ENCODE results near the gene HIF1A.
"Not testable (repeated sequence)": the region's sequence is repeated elsewhere in the genome, so short reads cannot be mapped to it uniquely, and the experiment has no call there.

The HIF1A gene

DNA sequence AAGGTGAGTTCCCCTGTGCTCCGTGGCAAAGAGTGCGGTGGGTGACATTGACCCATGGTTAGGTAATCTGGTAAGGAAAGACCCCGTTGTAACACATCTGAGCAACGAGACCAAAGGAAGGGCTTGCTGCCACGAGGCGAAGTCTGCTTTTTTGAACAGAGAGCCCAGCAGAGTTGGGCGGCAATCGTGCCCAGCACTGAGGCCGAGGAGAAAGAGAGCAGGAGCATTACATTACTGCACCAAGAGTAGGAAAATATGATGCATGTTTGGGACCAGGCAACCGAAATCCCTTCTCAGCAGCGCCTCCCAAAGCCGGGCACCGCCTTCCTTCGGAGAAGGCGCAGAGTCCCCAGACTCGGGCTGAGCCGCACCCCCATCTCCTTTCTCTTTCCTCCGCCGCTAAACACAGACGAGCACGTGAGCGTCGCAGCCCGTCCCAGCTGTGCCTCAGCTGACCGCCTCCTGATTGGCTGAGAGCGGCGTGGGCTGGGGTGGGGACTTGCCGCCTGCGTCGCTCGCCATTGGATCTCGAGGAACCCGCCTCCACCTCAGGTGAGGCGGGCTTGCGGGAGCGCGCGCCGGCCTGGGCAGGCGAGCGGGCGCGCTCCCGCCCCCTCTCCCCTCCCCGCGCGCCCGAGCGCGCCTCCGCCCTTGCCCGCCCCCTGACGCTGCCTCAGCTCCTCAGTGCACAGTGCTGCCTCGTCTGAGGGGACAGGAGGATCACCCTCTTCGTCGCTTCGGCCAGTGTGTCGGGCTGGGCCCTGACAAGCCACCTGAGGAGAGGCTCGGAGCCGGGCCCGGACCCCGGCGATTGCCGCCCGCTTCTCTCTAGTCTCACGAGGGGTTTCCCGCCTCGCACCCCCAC lies at the start of gene HIF1A:
Gene HIF1A (plus strand): TSS at position 684 of the 865 bp plus-strand sequence. CDS start 292 bp downstream, outside the sequence.
- peak; percentile 100 for DNase-seq

DNA sequence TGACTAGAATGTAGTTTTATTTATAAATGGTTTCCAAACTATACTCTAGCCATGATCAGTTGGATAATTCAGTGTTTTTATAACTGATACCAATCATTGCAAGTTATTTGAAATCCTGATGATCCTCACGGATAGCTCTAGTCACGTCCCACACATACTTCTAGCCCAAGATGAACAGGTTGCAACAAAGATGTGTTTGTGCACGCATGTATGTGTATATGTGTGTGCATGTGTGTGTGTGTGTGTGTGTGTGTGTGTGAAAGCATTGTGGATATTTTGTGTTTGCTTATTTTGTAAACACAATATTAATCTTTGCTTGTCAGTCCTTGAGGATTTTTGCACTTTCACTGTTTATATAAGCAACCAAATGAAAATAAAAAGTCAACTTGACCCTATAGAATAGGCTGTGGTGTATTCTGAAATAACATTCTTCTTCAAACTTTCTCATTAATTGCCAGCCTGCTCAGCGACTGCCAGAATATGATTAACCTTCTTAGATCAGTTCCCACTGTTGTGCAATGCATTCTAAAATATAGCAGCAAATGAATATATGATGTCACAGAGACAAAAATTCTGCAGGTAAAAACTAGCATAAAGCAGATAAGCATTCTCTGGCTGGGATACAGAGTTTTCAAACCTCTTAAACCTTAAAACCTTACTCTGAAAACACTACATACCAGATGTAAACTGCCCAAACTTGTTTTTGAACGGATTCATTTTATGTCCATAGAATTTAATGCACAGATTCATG lies 48.8 kb upstream of the HIF1A start:
- peak; percentile 23 for DNase-seq

DNA sequence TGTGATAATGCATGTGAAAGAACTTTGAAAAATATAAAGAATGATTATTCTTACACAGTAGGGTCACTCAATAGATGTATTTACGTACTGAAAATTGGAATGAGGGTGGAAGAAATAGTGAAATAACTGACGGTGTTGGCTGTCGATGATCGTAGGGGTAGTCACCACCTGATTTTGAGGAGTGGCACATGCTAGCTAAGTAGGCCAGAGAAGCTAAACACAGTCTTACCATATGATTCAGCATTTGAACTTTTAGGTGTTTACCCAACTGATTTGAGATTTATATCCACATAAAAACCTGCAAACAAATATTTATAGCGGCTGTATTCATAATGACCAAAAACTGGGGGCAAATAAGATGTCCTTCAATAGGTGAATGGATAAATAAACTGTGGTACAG lies 47.6 kb upstream of the HIF1A start:
- DNase-seq: no peak

DNA sequence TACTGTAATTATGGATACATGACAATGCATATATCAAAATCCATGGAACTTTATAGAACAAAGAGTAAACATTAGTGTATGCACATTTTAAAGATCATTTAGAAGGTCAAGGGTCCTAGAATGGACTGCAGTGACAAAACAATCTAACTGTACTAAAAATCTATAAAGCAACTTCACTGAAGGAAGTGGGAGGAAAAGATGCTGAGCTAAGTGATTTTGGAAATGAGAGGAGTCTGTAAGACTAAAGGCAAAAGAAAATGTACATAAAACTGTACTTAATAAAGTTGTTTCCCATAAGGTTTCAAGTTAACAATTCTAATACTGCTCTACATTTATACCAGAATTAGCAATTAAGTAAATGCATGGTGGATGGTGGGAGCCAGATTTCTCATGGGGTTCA lies 46.9 kb upstream of the HIF1A start:
- no peak for DNase-seq

DNA sequence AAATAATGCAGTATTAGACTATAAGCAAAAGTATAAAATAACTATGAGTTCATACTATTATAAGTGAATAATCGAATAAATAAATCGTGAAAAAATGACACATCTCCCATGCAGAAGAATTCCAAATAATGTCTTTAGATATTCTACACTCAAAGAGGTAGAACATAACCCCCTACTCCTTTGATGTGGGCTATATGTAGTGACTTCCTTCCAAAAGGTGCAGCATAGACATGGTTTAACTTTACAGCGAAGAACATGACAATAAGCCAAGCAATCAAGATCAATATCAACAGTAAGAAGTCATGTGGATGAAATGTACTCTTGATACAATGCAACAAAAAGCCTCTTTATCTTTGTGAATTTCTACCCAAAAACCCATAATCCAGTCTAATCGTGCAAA lies 46.0 kb upstream of the HIF1A start:
- no peak for DNase-seq

DNA sequence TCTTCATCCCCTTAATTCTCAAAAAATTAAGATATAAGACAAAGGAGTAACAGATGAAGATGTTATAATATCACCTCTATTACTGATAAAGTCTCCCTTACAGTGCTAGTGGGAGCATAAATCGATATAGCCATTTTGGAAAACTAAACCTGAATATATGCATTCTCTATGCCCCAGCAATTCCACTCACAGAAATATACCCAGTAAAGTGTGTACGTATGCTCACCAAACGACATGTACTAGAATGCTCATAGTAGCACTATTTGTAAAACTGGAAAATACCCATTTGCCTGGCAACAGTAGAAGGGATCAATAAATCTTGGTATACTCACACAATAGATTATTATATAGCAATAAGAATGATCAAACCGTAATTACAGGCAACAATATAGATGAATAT lies 44.0 kb upstream of the HIF1A start:
- no peak for DNase-seq

- DNase-seq: no peak
Measured at GRCh38 chr14:61652526-61653262, 42.6 kb upstream of the HIF1A start.

- peak; percentile 87 for DNase-seq
Measured at GRCh38 chr14:61653507-61653906, 41.8 kb upstream of the HIF1A start.

DNA sequence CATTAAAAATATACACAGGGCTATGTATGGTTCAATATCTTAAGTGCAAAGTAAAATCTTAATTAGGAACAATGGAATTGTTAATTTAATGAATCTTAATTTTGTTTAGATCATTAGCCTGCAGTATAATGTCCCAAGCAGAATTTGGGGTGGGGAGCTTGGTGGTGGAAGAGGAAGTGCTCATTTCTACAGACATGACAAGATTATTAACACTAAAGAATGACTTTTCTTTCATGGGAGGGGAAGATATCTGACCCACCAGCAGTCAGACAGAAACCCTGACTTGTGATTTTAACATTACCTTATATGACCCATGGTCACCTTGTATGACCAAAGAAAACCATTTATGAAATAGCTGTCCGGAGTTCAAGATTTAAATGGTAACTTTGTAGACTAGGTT lies 41.3 kb upstream of the HIF1A start:
- DNase-seq: no peak

- DNase-seq: no peak
Measured at GRCh38 chr14:61655777-61656176, 39.5 kb upstream of the HIF1A start.

DNA sequence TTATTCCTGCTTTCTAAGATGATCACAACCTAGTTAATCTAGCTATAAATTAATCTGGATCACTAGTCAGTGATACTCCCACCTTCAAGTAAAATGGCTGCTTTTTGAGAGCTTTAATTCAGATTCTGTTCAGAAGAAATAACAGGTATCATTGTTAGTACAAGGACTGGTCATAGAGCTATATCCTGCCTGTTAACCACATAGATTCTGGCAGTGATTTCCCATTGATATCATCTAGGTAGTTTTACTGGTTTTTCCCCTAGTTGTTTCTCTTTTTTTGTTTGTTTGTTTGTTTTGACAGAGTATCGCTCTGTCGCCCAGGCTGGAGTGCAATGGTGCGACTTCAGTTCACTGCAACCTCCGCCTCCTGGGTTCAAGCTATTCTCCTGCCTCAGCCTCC lies 39.0 kb upstream of the HIF1A start:
- no peak for DNase-seq

GRCh38 chr14:61658111-61658510 lies 37.2 kb upstream of the HIF1A start:
- not testable (repeated sequence) for DNase-seq

GRCh38 chr14:61659582-61659981 lies 35.7 kb upstream of the HIF1A start:
- peak; percentile 55 for DNase-seq

DNA sequence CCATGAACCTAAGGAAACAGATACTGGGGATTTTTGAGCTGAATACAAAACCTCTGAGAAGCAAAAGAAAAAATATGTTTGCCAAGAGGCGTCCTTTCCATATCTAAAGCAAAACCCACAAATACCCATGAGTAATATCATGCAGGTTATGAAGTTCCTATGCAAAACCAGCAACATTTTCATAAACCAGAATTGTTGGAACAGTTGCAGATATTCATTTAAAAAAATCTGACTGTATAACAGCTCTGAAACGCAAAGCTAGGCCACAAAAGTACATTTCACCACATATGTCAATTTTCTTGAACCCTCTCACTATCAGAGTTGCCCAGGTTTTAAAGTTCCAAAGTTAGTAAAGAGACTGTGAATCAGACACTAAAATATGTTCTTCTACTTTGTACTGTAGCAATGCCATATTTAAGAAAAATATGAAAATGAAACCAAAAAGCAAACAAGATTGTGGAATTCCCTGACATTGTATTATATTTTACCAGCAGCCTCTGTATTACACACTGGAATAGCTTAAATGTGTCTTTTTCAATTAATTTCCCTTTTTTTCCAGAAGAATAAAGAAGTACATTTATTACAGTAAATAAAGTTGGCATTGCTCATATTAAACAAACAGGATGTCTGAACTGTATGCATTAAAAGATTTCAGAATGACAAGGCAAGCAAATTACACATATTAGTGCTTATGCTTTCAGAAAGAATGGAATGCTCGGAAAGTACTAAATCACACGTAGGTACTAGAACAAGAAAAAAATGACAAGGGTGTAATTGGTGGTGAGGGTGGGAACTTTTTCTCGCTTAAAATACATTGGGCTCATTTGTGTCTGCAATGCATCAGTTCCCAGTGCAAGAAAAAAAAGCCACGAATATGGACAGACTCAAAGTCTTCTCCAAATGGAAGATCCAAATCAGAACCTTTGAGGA lies 33.6 kb upstream of the HIF1A start:
- peak; percentile 66 for DNase-seq

- peak; percentile 76 for DNase-seq
Measured at GRCh38 chr14:61662437-61663311, 32.6 kb upstream of the HIF1A start.

- no peak for DNase-seq
Measured at GRCh38 chr14:61663312-61663979, 31.9 kb upstream of the HIF1A start.

- DNase-seq: no peak
Measured at GRCh38 chr14:61668282-61668681, 27.0 kb upstream of the HIF1A start.

DNA sequence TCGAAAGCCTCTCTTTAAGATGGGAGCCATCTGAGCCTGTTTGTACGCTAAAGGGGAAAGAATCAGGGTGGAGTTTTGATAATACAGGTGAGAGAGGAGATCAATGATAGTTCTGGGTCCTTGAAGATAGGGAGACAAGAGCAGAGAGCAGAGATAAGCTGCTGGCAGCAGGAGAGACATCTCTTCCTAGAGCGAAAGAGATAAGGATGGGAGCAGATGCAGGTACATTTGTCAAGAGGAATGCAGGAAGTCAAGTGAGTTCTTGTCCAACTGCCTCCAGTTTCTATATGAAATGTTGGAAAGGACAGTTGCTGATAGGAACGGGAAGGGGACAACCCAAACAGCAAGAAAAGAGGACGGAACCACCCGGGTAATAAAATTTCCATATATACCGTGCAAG lies 24.7 kb upstream of the HIF1A start:
- DNase-seq: no peak

DNA sequence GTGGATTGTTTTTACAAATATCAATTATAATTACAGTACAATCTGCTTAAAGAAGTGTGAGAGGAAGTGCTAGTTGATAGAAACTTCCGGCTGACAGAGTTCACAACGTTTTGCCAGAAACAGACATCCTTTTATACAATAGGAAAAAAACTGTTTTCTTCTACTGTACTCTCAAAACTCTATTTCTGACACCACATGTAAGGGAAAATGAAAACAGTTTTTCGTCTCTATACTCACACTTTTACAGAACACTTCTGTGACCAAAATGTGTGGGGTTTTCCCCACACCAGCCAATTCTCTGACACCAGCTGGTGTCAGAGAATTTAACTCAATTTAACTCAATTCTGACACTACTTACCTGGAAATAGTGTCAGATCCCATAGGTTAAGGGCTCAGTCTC lies 24.2 kb upstream of the HIF1A start:
- no peak for DNase-seq

- no peak for DNase-seq
Measured at GRCh38 chr14:61672796-61673195, 22.5 kb upstream of the HIF1A start.

DNA sequence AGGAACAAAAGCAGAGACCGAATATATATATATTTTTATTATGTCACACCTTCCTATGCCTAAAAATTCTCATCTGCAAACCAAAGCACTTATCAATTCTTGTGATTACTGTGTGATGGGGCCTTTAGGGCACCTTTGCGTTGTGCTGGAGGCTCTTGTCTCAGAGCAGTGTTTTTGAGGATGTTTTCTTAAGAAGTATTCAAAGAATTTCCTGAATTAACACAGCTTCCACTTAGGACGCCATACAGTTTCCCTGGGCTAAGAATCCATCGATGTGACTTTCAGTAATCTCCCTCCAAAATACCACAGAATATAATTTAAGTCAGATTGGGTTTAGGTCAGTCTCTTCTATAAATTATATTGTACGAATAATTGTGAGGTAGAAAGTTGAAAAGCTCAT lies 22.0 kb upstream of the HIF1A start:
- DNase-seq: no peak
